GM19025 (cell line): Measurements from ENCODE around the gene SLIT1.

Source experiments
- ATAC-seq: cut with Tn5 transposase; IDR thresholded peaks from one replicate; pipeline ENCODE4 v1.9.1; 2021; ENCODE audit warnings: mild to moderate bottlenecking, low read depth, moderate library complexity; ENCODE audit not compliant: unreplicated experiment

Gene SLIT1

DNA sequence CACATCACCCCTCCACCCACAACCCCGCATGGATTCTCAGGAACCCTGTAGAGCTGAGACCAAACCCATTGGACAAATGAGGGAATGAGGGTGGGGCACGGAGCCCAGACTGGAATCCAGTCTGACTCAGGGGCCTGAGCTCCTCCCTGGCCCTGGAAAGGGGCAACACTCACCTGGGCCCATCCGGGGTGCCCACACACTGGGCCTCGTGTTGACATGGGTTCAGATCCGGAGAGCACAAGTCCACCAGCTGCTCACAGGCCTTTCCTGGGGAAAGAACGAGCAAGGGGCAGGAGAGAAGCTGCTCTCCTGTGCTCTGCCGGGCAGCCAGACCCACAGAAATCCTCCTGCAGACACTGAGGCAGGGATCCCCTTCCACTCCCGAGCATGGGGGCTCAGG lies 172.2 kb downstream of the SLIT1 start:
- ATAC-seq = no peak

DNA sequence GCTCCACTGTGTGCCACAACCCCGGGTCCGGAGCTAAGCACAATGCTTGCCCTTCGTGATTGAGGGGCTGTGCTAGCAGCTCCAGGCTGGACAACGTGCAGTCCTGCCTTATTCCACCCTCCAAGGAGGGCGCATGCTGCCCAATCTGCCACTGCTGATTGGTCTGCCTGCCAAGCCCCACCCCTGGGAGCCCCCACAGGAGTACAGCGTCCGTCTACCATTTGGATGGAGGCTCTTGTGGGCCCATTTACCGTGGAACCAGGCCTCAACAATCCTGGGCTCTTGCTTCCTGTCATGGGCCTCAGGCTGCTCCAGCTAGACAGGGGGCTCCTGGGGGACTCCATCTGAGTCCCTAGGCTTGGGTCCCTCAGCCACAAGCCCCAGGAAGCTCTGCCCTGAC lies 173.3 kb downstream of the SLIT1 start:
- ATAC-seq = no peak

DNA sequence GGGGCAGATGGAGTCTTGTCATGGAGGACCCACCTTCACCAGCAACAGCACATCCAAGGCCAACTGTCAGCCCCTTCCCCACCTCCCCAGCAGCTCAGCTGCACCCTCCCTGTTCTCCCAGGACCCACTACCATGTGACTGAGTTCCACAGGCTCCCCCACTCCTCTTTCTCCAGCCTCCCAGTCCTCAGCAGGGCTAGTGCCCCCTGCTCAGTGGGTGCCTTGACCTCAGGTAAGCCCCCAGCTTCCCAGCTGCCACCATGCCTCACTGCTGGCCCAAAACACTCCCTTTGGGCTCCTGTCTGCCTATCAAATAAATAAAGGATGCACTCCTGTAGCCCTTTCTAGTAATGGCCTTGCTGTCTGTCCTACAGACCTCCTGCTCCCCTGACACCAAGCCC lies 174.4 kb downstream of the SLIT1 start:
- ATAC-seq = no peak

DNA sequence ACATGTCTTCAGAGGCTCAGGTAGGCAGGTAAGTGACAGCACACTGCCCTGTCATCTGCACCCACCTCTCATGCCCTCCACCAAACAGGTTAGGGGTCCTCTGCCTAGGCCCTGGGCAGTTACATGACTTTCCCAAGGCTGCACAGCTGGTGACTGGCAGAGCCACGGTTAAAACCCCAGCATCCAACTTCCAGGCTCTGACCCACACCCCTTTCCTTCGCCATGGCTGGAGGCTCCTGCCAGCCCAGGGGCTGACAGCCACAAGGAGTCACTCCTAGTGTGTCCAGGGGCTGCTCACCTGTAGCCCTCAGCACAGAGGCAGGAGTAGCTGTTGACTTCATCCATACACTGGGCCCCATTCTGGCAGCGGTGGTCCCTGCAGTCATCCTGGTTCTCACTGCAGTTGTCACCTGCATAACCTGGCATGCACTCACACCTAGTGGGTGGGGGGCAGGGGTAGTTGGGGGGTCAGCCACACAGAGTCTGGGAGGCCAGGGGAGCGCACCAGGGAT lies 175.0 kb downstream of the SLIT1 start:
- no peak for ATAC-seq

DNA sequence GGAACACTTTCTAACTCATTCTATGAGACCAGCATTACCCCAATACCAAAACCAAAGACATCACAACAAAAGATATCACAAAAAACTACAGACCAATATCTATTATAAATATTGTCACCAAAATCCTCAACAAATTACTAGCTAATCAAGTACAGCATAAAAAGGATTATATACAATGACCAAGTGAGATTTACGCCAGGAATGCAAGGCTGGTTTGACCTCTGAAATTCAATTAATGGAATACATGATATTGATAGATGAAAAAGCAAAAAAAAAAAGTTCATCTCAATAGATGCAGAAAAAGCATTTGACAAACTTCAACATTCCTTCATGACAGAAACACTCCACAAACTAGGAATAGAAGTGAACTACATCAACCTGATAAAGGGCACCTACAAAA lies 178.3 kb downstream of the SLIT1 start:
- no peak for ATAC-seq

DNA sequence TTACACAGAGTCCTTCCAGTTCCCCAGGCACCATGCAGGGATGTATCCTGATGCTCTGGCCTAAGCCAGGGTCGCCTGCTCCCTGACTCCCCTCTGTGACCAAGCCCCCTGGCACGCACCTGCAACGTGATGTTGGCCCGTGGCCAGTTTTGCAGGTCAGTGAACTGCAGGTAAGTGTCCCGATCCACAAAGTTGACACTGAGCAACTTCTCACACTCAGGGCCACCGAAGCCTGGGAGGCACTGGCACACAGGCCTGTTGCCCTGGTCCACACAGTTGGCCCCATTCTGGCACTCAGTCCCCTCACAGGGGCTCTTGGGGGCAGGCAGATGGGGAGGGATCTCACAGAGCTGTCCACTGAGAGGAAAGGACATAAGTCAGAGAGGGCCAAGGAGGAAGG lies 179.4 kb downstream of the SLIT1 start:
- ATAC-seq = no peak

DNA sequence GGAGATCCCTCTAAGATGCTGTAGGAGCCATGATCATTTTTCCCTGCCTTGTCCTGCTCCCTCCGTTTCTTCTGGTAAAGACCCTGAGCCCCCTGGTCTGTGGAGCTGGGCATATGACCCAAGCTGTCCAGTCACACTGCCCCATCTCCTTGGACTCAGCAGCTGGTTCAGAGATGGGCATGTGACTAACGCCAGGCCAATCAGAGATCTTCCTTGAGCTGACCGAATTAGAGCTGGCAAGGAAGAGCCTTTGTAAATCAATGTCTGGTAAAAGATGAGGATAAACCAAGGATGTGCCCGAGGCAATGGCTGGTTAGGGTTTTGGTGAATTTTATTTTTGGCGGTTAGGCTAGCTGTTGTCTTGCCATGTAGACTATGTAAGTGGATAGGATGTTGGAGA lies 180.4 kb downstream of the SLIT1 start:
- ATAC-seq = no peak

DNA sequence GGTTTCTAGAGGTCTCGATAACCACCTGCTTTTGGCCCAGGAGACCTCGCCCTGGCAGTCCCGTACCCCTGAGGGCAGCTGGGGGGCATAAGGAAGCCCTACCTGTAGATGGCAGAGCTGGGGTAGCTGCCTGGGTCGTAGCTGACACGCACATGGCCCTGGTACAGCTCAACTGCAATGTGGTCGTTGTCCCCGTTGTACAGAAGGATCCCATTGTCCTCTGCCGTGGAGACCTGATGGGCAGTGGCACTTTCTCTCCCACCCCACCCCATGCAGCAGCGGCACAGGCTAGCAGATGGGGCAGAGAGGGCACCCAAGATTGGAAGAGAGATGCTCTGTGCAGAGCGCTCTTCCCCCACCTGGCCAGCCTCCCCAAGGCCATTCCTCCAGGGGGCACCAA lies 181.2 kb downstream of the SLIT1 start:
- ATAC-seq = no peak

DNA sequence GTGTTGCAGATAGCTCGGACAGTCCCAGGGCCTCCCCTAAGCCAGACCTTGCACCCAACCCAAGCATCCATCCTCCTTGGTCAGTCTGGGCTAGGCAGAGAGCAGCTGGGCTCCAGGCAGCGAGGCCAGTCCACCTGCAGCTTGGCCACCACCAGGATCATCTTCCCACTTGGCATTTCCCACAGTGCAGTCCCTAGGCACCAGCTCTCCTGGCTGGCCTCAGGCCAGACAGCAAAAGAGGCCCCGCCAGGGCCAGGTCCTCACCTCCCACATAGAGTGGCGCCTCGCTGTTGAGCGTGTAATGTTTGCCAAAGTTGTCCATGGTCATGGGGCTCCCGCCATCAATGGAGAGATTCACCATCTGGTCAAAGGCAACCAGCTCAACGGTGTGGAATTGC lies 182.0 kb downstream of the SLIT1 start:
- no peak for ATAC-seq

DNA sequence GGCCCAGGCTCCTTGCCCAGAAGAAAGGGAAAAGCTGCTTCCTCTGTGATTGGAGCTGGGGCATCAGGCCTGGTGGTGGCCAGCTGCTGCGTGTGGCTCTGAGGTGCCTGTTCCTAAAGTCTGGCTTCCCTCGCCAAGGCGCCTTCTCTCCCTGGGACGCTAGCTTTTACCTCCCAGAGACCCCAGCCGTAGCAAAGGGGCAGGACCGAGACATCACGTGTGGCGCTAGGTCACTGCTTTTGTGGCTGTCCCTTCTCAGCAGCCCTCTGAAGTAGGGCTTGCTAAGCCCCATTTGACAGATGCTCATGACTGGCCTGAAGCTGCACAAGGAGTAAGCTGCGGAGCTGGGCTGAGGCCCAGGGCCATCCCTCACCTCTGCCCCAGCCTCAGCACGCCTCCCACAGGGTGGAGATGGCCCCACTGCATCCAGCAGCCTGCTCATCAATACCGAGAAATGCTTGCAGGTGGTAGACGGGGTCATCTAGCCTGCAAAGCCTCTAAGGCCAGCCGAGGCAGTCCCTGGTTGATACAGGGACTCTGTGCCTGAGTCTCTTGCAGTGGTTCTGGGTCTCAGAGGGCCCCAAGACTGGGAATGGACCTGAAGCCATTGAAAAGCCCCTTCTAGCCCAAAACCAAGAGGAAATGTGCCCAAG lies 182.5 kb downstream of the SLIT1 start:
- ATAC-seq = no peak

DNA sequence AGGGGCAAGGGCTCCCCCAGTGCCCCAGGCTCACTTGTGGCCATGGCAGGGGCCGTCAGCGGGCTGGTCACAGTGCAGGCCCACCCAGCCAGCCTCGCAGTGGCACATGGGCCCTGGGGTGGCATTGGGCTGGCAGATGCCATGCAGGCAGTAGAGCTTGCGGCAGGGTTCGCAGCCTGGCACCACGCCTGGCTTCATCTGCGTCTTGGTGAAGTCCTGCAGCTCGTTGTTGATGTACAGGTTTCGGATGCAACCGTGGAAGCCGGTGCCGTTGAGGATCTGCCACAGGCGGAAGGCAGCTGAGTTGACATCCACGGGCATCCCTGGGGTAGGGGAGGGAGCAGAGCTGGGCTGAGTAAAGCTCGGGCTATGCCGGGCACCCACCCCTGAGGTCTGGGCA lies 183.1 kb downstream of the SLIT1 start:
- no peak for ATAC-seq

DNA sequence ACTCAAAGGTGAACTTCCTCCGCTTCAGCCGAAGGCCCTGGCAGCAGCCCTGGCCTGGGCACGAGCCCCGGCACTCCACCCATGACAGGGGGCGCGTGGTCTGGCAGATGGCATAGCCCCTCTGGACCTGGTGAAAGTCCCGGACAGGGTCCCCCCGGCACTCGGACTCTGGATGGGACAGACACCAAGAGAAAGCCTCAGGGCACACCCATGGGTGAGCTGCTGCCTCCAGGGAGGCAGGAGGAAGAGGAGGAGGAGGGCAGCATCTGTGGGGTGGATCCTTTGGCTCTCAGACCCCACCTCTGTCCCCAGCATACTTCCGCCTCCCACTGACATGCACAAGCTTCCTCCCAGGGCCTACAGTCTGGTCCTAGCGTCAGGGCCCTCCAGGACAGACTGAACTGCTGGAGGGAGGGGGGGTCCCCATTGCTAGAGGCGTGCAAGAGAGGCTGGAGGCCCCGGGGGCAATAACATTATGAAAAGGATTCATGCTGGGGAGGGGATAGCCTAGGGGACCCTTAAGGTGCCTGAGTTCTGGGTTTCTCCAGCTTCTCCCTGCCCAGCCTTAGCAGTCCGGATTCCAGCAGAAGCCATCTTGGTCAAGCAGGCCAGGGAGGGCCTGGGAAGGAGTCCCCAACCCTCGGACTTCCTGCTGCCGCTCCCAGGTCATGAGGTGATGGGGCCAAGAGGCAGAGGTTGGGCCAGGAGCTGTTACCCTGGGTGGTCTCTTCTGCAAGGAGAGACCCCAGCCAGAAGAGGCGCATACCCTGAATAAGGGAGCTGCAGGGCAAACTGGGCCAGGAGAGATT lies 184.4 kb downstream of the SLIT1 start:
- ATAC-seq = no peak

DNA sequence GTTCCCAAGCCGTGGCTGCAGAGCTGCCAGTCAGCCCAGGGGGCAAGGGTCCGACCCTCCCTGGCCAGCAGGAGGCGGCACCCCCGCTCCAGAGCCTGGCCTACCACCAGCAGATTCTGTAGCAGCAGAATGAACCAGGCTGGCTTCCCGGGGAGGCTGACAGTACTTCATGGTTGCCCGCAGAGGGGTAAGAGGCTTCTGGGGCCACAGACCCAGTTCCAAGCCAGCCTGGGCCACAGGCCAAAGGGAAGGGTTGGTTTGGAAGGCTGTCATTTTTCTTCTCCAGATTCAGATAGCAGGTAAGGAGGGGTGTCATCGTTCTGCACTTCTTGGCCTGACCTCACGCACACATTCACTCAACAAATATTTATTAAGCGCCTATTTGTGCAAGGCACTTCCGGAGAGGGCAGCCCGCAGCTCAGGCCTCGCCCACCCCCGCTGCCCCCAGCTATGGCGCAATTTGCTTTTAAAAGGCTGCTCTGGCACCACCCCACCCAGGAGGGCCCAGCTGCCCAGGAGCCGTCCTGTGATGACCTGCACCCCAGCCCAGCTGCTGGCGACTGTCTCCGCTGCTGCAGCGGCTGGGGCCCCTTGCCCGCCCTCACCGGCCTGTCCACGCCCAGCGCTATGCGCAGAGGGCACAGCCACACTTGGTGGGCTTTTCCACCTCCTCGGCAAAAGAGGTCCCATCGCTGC lies 185.1 kb downstream of the SLIT1 start:
- no peak for ATAC-seq

DNA sequence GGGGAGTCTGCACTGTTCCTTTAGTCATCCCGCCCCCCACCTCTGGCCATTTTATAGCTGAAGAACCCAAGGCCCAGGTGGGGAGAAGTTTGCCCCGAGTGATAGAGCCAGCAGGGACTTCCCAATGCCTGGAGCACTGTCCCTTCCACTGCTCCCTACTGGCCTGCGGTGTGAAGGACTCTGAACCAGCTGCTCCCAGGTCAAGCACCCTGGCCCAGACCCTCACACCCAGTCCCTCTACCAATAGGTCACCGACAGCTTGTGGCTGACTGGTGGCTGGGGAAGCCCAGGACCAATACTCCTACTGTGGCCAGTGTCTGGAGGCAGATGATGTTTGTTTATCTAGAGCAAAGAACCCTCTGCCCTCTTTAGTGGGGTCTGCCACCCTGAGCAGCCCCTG lies 185.8 kb downstream of the SLIT1 start:
- no peak for ATAC-seq

DNA sequence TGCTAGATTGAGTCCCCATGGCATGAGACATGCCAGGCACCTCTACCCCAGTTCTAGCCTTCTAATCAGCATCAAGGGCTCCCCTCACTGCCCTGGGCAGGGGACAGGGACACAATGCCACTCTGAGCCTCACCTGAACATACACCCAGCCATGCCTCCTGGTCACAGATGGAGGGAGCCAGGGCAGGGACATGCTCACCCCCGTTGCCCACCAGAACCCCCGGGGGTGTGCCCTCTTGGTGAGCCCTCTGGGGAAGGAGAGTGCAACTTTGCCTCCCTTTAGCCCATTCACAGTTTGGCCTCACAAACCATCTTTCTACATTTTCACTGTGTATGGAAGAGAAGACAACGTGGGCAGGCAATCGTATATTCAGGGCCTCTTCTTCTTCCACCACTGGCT lies 186.4 kb downstream of the SLIT1 start:
- no peak for ATAC-seq

DNA sequence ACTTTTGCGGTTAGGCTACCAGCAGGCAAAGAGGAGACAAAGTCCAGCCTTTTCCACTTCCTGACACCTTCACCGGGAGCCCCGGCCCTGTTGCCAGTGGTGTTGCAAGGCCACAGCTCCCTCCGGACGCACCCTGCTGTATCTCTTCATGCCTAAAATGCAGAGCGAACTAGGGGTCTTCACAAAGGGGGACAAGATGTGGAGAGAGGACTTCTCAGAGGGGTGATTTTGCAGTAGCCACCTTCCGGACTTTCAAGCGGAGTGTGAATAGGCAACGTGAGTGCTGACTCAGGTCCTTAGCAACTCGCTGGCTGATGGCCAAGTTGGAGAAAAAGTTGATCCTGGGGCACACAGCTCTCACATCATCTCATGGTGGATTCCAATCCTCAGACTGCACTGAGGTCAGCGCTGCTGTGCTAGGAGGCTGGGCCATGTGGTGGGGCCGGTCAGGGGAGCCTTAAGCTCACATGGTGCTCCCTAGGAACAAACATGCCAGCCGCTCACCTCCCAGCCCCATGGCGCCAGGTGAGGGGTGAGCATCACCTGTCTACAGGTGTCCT lies 187.3 kb downstream of the SLIT1 start:
- ATAC-seq = no peak

DNA sequence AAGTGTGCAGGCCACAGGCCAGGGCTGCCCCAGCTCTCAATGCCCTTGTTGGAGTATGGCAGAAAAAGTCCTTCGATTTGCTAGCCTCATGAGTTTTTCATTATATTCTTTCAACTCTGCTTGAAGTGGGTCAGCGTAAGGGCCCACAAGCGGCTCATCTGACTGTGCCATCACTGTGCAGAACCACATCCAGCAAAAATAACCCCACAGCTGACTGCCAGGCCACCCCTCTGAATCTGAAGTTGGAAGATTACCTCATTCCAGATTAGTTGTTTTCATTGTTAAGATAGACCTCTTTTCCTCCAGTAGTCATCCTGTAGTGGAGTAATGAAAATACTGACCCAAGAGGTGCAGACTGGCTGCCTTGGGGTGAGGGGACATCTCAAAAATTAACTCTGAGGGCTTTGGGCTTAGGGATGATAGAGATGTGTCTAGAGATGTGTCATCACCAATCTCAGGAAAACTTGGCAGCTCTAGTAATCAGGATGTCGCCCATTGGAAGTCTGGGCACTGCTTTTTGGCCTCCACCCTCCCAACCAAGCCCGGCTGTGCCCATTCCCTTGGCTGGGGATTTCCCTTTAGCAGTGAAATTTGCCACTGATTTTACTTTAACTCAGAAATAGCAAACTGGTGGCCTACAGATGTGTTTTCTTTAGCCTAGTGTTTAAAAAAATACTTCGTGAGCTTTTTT lies 189.3 kb downstream of the SLIT1 start:
- no peak for ATAC-seq

DNA sequence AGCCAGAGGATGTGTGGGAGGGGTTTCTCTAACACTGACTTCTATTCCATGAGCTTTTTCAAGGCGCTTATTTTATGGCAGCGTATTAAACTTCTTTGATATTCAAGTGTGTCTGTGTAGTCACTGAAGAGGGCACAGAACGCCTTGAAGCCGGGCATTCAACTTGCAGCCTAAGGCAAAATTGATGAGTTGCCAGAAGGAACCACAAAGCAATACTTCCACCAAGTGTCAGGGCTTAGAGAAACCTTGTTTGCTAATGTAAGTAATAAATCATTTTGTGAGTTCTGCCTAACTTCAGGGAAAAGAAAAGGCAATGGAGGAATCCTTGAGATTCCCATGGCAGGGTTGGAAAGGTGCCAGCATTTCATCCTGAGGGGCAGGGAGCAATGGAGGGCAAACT lies 189.9 kb downstream of the SLIT1 start:
- ATAC-seq = no peak

DNA sequence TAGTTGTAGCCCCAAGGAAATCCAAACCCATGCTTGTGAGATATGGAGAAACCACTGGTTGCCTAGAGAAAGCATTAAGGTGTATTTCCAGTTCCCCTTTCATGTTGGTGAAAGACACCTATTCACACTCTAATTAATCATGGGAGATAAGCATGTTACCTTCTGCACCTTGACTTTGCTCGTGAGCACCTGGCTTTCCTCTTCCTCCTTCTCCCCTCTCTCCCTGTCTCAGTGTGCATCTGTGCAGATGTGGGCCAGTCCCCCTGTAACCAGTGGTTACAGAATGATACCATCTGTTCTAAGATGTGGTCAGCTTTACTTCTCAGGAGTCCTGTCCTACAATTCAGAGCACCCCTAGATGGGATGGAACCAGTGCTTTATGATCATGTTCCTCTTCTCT lies 193.0 kb downstream of the SLIT1 start:
- ATAC-seq = peak; percentile 74

DNA sequence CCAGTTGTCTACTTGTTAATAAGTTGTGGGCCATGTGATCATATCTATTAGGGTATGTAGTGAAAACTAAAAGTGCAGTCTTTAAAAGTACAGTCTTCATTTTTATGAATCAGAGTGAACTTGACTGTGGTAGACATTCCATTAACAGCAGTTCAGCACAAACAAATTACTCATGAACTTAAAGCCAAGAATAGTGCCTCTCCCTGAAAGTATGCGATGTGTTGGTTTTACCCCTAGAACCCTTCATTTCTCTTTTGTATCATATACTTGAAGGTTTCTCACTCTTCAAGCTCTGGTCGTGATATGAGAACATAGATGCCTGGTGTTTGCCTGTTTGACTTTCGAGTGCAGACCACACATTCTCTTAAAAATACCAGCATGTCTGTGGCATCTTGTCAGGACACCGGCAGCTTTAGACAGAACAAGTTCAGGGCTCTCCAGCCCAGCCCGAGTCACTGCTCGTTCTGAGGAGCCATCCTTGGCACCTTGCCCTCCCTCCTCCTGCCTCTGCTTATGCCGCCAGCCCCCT lies 194.4 kb downstream of the SLIT1 start:
- no peak for ATAC-seq
